HepG2 (cell line): Measurements from ENCODE around the gene LCLAT1. TPM values are rescaled to one million over a fixed set of nuclear protein-coding genes. Genes with fewer than 3 reads are reported as not detected.

Experiments
- ATAC-seq: fragments of 200-7000 bp; cut with Tn5 transposase; 3 replicates; pipeline ENCODE4 v1.9.1; 2020; ENCODE audit warnings: mild to moderate bottlenecking, moderate library complexity
- Bru-seq: library from RNA; stranded (reverse); fragments of 400-500 nt; gene quantifications from one replicate; lab custom pipeline; 2021; lab: Mats Ljungman, UMichigan
- BruChase-seq, 2 experiments: library from RNA; stranded (reverse); fragments of 400-500 nt; gene quantifications; one replicate each; lab custom pipeline; 2021; lab: Mats Ljungman, UMichigan
- BruUV-seq: library from RNA; stranded (reverse); fragments of 400-500 nt; replicated peaks from 2 replicates; lab custom pipeline; 2021; lab: Mats Ljungman, UMichigan
- CTCF ChIA-PET: fragments of 300-600 bp; formaldehyde crosslinking; extraction: SDS; loops from one replicate; lab custom pipeline; 2021; ENCODE audit warnings: low total read pairs, inconsistent platforms, low intra/inter-chr PET ratio; lab: Yijun Ruan, JAX
- POLR2A ChIA-PET: fragments of 350-600 bp; sonication (Branson Sonifier 250); formaldehyde crosslinking; loops from one replicate; lab custom pipeline; 2020; ENCODE audit warnings: antibody characterized with exemption, inconsistent platforms; lab: Yijun Ruan, JAX
- DNase-seq: peaks from one replicate; pipeline ENCODE4 v3.0.0-alpha.2; 2015; ENCODE audit warnings: low spot score
- FAIRE-seq: peaks from 3 replicates; lab custom pipeline; 2011; peaks lifted over from hg19 to GRCh38; lab: Jason Lieb, UNC
- H2AFZ ChIP-seq: one replicate; pipeline ENCODE4 v1.6.1; 2011; ENCODE audit warnings: low read length, inconsistent platforms
- H3K27ac ChIP-seq: fragments of 300-600 bp; 3 replicates; pipeline ENCODE4 v1.8.0; 2011; ENCODE audit warnings: mixed run types, mild to moderate bottlenecking, mixed read lengths, low read length, inconsistent platforms; ENCODE audit not compliant: insufficient read depth; ENCODE audit errors: extremely low read length
- H3K27me3 ChIP-seq, 2 experiments: fragments of 200-600 bp in 1 of 2; 2 replicates in 1 of 2; 3 replicates in 1 of 2; pipeline versions ENCODE4 v1.6.0 to v1.8.0; 2011; ENCODE audit warnings: low read length in 2 of 2, mild to moderate bottlenecking in 2 of 2, moderate library complexity in 2 of 2, inconsistent platforms in 1 of 2; ENCODE audit not compliant: insufficient read depth in 2 of 2, control insufficient read depth in 1 of 2
- H3K36me3 ChIP-seq, 2 experiments: fragments of 200-600 bp in 1 of 2; replicated peaks in 1 of 2; 2 replicates in 1 of 2; 3 replicates in 1 of 2; pipeline versions ENCODE4 v1.5.1 to v1.8.0; 2011; ENCODE audit warnings: low read length in 2 of 2, inconsistent platforms in 1 of 2; ENCODE audit not compliant: insufficient read depth in 2 of 2, control insufficient read depth in 1 of 2
- H3K4me1 ChIP-seq: 2 replicates; pipeline ENCODE4 v1.5.1; 2012; ENCODE audit warnings: low read length, inconsistent platforms; ENCODE audit not compliant: insufficient read depth
- H3K4me2 ChIP-seq: 2 replicates; pipeline ENCODE4 v1.6.0; 2011; ENCODE audit warnings: low read depth, low read length, inconsistent platforms
- H3K4me3 ChIP-seq, 3 experiments: fragments of 200-600 bp in 1 of 3; sonication (generic), shearing (Covaris generic) in 1 of 3; replicated peaks in 1 of 3; 2 replicates each; pipeline ENCODE4 v1.5.1; 2011 to 2016; ENCODE audit warnings: low read length in 3 of 3, inconsistent platforms in 2 of 3, low read depth in 2 of 3, mild to moderate bottlenecking in 2 of 3, control low read depth in 1 of 3, mixed read lengths in 1 of 3; ENCODE audit not compliant: insufficient read depth in 1 of 3
- H3K79me2 ChIP-seq: one replicate; pipeline ENCODE4 v1.6.1; 2011; ENCODE audit warnings: low read length, inconsistent platforms; ENCODE audit not compliant: insufficient read depth
- H3K9ac ChIP-seq: 2 replicates; pipeline ENCODE4 v1.6.0; 2011; ENCODE audit warnings: mild to moderate bottlenecking, low read depth, low read length, inconsistent platforms; ENCODE audit not compliant: insufficient read depth
- H3K9me3 ChIP-seq: 2 replicates; pipeline ENCODE4 v1.5.1; 2012; ENCODE audit warnings: mild to moderate bottlenecking, low read length
- H4K20me1 ChIP-seq: 2 replicates; pipeline ENCODE4 v1.6.0; 2011; ENCODE audit warnings: inconsistent platforms, mild to moderate bottlenecking, low read length, moderate library complexity; ENCODE audit not compliant: insufficient read depth
- MAF1 ChIP-seq: sonication (generic); formaldehyde crosslinking; IDR thresholded peaks from 2 replicates; pipeline ENCODE4 v1.5.0; 2020; ENCODE audit warnings: missing genetic modification reagents, borderline replicate concordance
- MED13 ChIP-seq: sonication (generic); formaldehyde crosslinking; IDR thresholded peaks from 2 replicates; pipeline ENCODE4 v1.5.0; 2020; ENCODE audit warnings: missing genetic modification reagents
- NFKB2 ChIP-seq: sonication (generic); formaldehyde crosslinking; IDR thresholded peaks from 2 replicates; pipeline ENCODE4 v1.4.0; 2020; ENCODE audit warnings: missing genetic modification reagents, borderline replicate concordance
- SP2 ChIP-seq: sonication (generic); formaldehyde crosslinking; IDR thresholded peaks from 2 replicates; pipeline ENCODE4 v1.5.1; 2020; ENCODE audit warnings: mild to moderate bottlenecking, missing genetic modification reagents
- ZBTB20 ChIP-seq: sonication (generic); formaldehyde crosslinking; IDR thresholded peaks from 2 replicates; pipeline ENCODE4 v1.8.1; 2023; ENCODE audit warnings: missing genetic modification reagents, low read depth, mild to moderate bottlenecking, borderline replicate concordance
- ZNF12 ChIP-seq: sonication (generic); formaldehyde crosslinking; IDR thresholded peaks from 2 replicates; pipeline ENCODE4 v1.5.0; 2020; ENCODE audit warnings: missing genetic modification reagents
- ZNF773 ChIP-seq: sonication (generic); formaldehyde crosslinking; IDR thresholded peaks from 2 replicates; pipeline ENCODE4 v1.4.0; 2020; ENCODE audit warnings: missing genetic modification reagents, borderline replicate concordance
- WGBS: methylation state at CpG from one replicate; pipeline ENCODE4 v1.1.6; 2017; ENCODE audit warnings: low lambda C conversion rate; 5-methylcytosine and 5-hydroxymethylcytosine counted together
- in situ Hi-C: cut with HindIII; loops from 2 replicates; pipeline ENCODE4 v1.10.0; 2017; ENCODE audit warnings: low pct_unique_long_range_greater_than_20kb; ENCODE audit not compliant: extremely low pct_ligation_motif_present
- intact Hi-C: fragments of 100-400 bp; cut with micrococcal nuclease; formaldehyde crosslinking; loops from one replicate; pipeline ENCODE4 v1.10.0; 2022; ENCODE audit not compliant: unreplicated experiment
- long read RNA-seq, 2 experiments: library from RNA in 1 of 2; library from polyadenylated mRNA in 1 of 2; stranded (forward) in 1 of 2; unstranded in 1 of 2; transcript quantifications; one replicate each; pipeline ENCODE4 v2.0.0, GENCODE V29; 2019 to 2022
- polyA minus RNA-seq, 3 experiments: library from RNA; depleted of rRNA, polyadenylated mRNA; stranded (reverse); fragments of >200 nt; gene quantifications; 2 replicates each; pipeline ENCODE4 v1.2.3, GENCODE V29; 2011; ENCODE audit warnings: low replicate concordance in 1 of 3
- polyA plus RNA-seq, 8 experiments: library from polyadenylated mRNA; depleted of rRNA in 3 of 8; stranded (reverse) in 7 of 8; unstranded in 1 of 8; fragments of >200 nt; fragmentation: Illumina TruSeq in 4 of 8; extraction: Trizol in 4 of 8; gene quantifications; 2 replicates each; pipeline versions ENCODE4 v1.2.1 to v1.2.3, GENCODE V29; 2011 to 2016; ENCODE audit warnings: low read depth in 4 of 8, missing spikeins in 1 of 8, mixed read lengths in 1 of 8; ENCODE audit not compliant: insufficient read depth in 1 of 8
- total RNA-seq, 5 experiments: library from RNA; depleted of rRNA; stranded (reverse); fragments of >200 nt; fragmentation: Illumina TruSeq; extraction: Trizol; gene quantifications; 2 replicates each; pipeline ENCODE4 v1.2.3, GENCODE V29; 2016; ENCODE audit warnings: low read depth in 1 of 5
- TF ChIP-seq, protein P1 (sequence below): sonication (generic); formaldehyde crosslinking; IDR thresholded peaks from 2 replicates; pipeline ENCODE4 v1.5.1; 2020; ENCODE audit warnings: mild to moderate bottlenecking, missing genetic modification reagents, moderate library complexity

Gene LCLAT1
- 25.3 and 28.0 TPM in 2 replicates for total RNA-seq (2016; rRNA removed; fragmentation: Illumina TruSeq; extraction: Trizol)
- 80.7 and 82.8 TPM in 2 replicates for total RNA-seq (2016; cell fraction: cytosol; rRNA removed; fragmentation: Illumina TruSeq; extraction: Trizol; ENCODE audit: low read depth)
- total RNA-seq (2016; cell fraction: insoluble cytoplasmic fraction; rRNA removed; fragmentation: Illumina TruSeq; extraction: Trizol), result 19.9 and 24.2 TPM in 2 replicates
- 18.5 and 22.8 TPM in 2 replicates for total RNA-seq (2016; cell fraction: membrane; rRNA removed; fragmentation: Illumina TruSeq; extraction: Trizol)
- 34.7 and 44.8 TPM in 2 replicates for total RNA-seq (2016; cell fraction: nucleus; rRNA removed; fragmentation: Illumina TruSeq; extraction: Trizol)
- polyA plus RNA-seq (2011; rRNA removed), result 13.5 and 18.0 TPM in 2 replicates
- 9.8 and 13.3 TPM in 2 replicates for polyA plus RNA-seq (2011; cell fraction: cytosol; rRNA removed)
- 6.6 and 8.6 TPM in 2 replicates for polyA plus RNA-seq (2011; cell fraction: nucleus; rRNA removed)
- 6.9 and 8.2 TPM in 2 replicates for polyA plus RNA-seq (2012)
- 0.61 and 0.95 TPM in 2 replicates for polyA plus RNA-seq (2016; cell fraction: cytosol; fragmentation: Illumina TruSeq; extraction: Trizol; ENCODE audit: low read depth)
- polyA plus RNA-seq (2016; cell fraction: insoluble cytoplasmic fraction; fragmentation: Illumina TruSeq; extraction: Trizol; ENCODE audit: low read depth), result 9.0 and 9.3 TPM in 2 replicates
- polyA plus RNA-seq (2016; cell fraction: membrane; fragmentation: Illumina TruSeq; extraction: Trizol; ENCODE audit: low read depth), result 1.7 and 2.1 TPM in 2 replicates
- polyA plus RNA-seq (2016; cell fraction: nucleus; fragmentation: Illumina TruSeq; extraction: Trizol; ENCODE audit: insufficient read depth, low read depth), result 17.9 and 20.3 TPM in 2 replicates
- 32.9 and 35.0 TPM in 2 replicates for polyA minus RNA-seq (2011; rRNA and poly(A)+ RNA removed; ENCODE audit: low replicate concordance)
- polyA minus RNA-seq (2011; cell fraction: cytosol; rRNA and poly(A)+ RNA removed), result 31.9 and 43.3 TPM in 2 replicates
- polyA minus RNA-seq (2011; cell fraction: nucleus; rRNA and poly(A)+ RNA removed), result 48.0 and 49.5 TPM in 2 replicates
- Bru-seq, nascent RNA, result percentile 82 among the genes with signal in this experiment
- BruChase-seq, experiment 1, labeled RNA remaining after a 6-hour chase, result percentile 75 among the genes with signal in this experiment
- BruChase-seq, experiment 2, labeled RNA remaining after a 2-hour chase, result percentile 69 among the genes with signal in this experiment
- long read RNA-seq, experiment 1, full-length matches to known transcripts, result 1 of 16 reads
- long read RNA-seq, experiment 1, partial matches to known transcripts, result 11 of 16 reads
- long read RNA-seq, experiment 1, other reads (novel, unspliced or antisense), result 4 of 16 reads
- long read RNA-seq, experiment 2, full-length matches to known transcripts, result 2 of 19 reads
- long read RNA-seq, experiment 2, partial matches to known transcripts, result 0 of 19 reads
- long read RNA-seq, experiment 2, other reads (novel, unspliced or antisense), result 17 of 19 reads

GRCh38 chr2:30447149-30448045 is at the start of gene LCLAT1:
LCLAT1 (plus strand) TSS chr2:30447246; CDS start chr2:30525591, 78,345 bp downstream.
- TSS peak; percentile 51 for BruUV-seq
- DNase-seq (peak; percentile 59), ATAC-seq (peak; percentile 91), FAIRE-seq (no peak)
- peak within 1 kb of the TSS; percentile 96 for H3K4me2 ChIP-seq
- in situ Hi-C loops (loop anchor here (5.0 to 10.0 kb wide), 2 partner anchors 60 to 257 kb away; no protein-coding TSS in a partner anchor), intact Hi-C loops (loop anchor here (5.0 kb wide), 1 partner anchor 300 kb away; the partner anchor contains the start of gene YPEL5)
- ChIA-PET CTCF (no interaction called here), POLR2A (interaction anchor here (0.9 to 2.1 kb wide), 4 partner anchors 9 to 301 kb away, joined by 3 to 4 read pairs (median 4); partner anchors contain the start of gene YPEL5)
- peak within 1 kb of the TSS; percentile 88 for H2AFZ ChIP-seq
- 6% methylated on average over 49 of the region's 83 CpGs for WGBS
- H3K9me3 ChIP-seq, result no peaks in the 10 kb centered on the region
- no peaks in the 10 kb centered on the region; a peak in 2 of 5 replicates for H3K36me3 ChIP-seq
- H3K4me1 ChIP-seq, result peaks cover 54% of the 10 kb centered on the region
- H3K9ac ChIP-seq, result peak within 1 kb of the TSS; percentile 83
- peak within 1 kb of the TSS; percentile 71 to 93 (median 83) for H3K4me3 ChIP-seq
- peak within 1 kb of the TSS; percentile 65 for H3K27ac ChIP-seq
- H3K27me3 ChIP-seq, result no peaks in the 10 kb centered on the region; a peak in 1 of 5 replicates
- H3K79me2 ChIP-seq, result peaks cover 46% of the 10 kb centered on the region
- no peaks in the 10 kb centered on the region for H4K20me1 ChIP-seq
- TF ChIP-seq SP2 (CRISPR knock-in tag) (peak; percentile 47; the same call in 1 of the 2 replicates), MAF1 (CRISPR knock-in tag) (peak; percentile 87), ZBTB20 (CRISPR knock-in tag) (peak; percentile 51), NFKB2 (peak; percentile 99), ZNF12 (no peak; the same call in 1 of the 2 replicates), ZNF773 (peak; percentile 97), MED13 (CRISPR knock-in tag) (peak; percentile 85)
- TF ChIP-seq, protein P1, sequence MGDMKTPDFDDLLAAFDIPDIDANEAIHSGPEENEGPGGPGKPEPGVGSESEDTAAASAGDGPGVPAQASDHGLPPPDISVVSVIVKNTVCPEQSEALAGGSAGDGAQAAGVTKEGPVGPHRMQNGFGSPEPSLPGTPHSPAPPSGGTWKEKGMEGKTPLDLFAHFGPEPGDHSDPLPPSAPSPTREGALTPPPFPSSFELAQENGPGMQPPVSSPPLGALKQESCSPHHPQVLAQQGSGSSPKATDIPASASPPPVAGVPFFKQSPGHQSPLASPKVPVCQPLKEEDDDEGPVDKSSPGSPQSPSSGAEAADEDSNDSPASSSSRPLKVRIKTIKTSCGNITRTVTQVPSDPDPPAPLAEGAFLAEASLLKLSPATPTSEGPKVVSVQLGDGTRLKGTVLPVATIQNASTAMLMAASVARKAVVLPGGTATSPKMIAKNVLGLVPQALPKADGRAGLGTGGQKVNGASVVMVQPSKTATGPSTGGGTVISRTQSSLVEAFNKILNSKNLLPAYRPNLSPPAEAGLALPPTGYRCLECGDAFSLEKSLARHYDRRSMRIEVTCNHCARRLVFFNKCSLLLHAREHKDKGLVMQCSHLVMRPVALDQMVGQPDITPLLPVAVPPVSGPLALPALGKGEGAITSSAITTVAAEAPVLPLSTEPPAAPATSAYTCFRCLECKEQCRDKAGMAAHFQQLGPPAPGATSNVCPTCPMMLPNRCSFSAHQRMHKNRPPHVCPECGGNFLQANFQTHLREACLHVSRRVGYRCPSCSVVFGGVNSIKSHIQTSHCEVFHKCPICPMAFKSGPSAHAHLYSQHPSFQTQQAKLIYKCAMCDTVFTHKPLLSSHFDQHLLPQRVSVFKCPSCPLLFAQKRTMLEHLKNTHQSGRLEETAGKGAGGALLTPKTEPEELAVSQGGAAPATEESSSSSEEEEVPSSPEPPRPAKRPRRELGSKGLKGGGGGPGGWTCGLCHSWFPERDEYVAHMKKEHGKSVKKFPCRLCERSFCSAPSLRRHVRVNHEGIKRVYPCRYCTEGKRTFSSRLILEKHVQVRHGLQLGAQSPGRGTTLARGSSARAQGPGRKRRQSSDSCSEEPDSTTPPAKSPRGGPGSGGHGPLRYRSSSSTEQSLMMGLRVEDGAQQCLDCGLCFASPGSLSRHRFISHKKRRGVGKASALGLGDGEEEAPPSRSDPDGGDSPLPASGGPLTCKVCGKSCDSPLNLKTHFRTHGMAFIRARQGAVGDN, result peak; percentile 100
